ENCODE data around the gene RCN2.

Gene RCN2

GRCh38 chr15:76983590-76984375 lies 52.2 kb downstream of the RCN2 start:
- Histone ChIP-seq H3K4me3 (ENCODE audit: low read length in 2 of 2) (no peak overlapping the region), H3K4me1 (ENCODE audit: control insufficient read depth in 2 of 2, insufficient read depth in 2 of 2, low read length in 2 of 2) (no peaks in the 10 kb centered on the region), H3K9me3 (ENCODE audit: control insufficient read depth in 2 of 2, low read length in 2 of 2) (no peaks in the 10 kb centered on the region), H3K27ac (ENCODE audit: low read depth in 2 of 2, low read length in 2 of 2) (peak overlapping the region in 1 of 2 donors; percentile 21), H3K27me3 (ENCODE audit: control insufficient read depth in 2 of 2, insufficient read depth in 2 of 2, low read length in 2 of 2) (no peaks in the 10 kb centered on the region), H3K36me3 (ENCODE audit: control insufficient read depth in 2 of 2, insufficient read depth in 2 of 2, low read length in 2 of 2) (no peaks in the 10 kb centered on the region), H3K9ac (ENCODE audit: low read depth in 1 of 2, low read length in 2 of 2) (no peak overlapping the region)

GRCh38 chr15:76986743-76987142 lies 55.2 kb downstream of the RCN2 start:
- Histone ChIP-seq H3K4me1 (ENCODE audit: control insufficient read depth in 2 of 2, insufficient read depth in 2 of 2, low read length in 2 of 2) (no peaks in the 10 kb centered on the region), H3K27ac (ENCODE audit: low read depth in 2 of 2, low read length in 2 of 2) (no peak overlapping the region), H3K4me3 (ENCODE audit: low read length in 2 of 2) (no peak overlapping the region), H3K27me3 (ENCODE audit: control insufficient read depth in 2 of 2, insufficient read depth in 2 of 2, low read length in 2 of 2) (no peaks in the 10 kb centered on the region), H3K36me3 (ENCODE audit: control insufficient read depth in 2 of 2, insufficient read depth in 2 of 2, low read length in 2 of 2) (no peaks in the 10 kb centered on the region), H3K9me3 (ENCODE audit: control insufficient read depth in 2 of 2, low read length in 2 of 2) (no peaks in the 10 kb centered on the region), H3K9ac (ENCODE audit: low read depth in 1 of 2, low read length in 2 of 2) (no peak overlapping the region)

- Histone ChIP-seq H3K27me3 (ENCODE audit: control insufficient read depth in 2 of 2, insufficient read depth in 2 of 2, low read length in 2 of 2) (no peaks in the 10 kb centered on the region), H3K9me3 (ENCODE audit: control insufficient read depth in 2 of 2, low read length in 2 of 2) (no peaks in the 10 kb centered on the region), H3K4me3 (ENCODE audit: low read length in 2 of 2) (no peak overlapping the region), H3K36me3 (ENCODE audit: control insufficient read depth in 2 of 2, insufficient read depth in 2 of 2, low read length in 2 of 2) (no peaks in the 10 kb centered on the region), H3K4me1 (ENCODE audit: control insufficient read depth in 2 of 2, insufficient read depth in 2 of 2, low read length in 2 of 2) (no peaks in the 10 kb centered on the region), H3K27ac (ENCODE audit: low read depth in 2 of 2, low read length in 2 of 2) (no peak overlapping the region), H3K9ac (ENCODE audit: low read depth in 1 of 2, low read length in 2 of 2) (no peak overlapping the region)
These were observed 55.7 kb downstream of the RCN2 start for GRCh38 chr15:76987276-76987675.

- Histone ChIP-seq H3K27me3 (ENCODE audit: control insufficient read depth in 2 of 2, insufficient read depth in 2 of 2, low read length in 2 of 2) (no peaks in the 10 kb centered on the region), H3K4me1 (ENCODE audit: control insufficient read depth in 2 of 2, insufficient read depth in 2 of 2, low read length in 2 of 2) (no peaks in the 10 kb centered on the region), H3K4me3 (ENCODE audit: low read length in 2 of 2) (no peak overlapping the region), H3K9ac (ENCODE audit: low read depth in 1 of 2, low read length in 2 of 2) (no peak overlapping the region), H3K27ac (ENCODE audit: low read depth in 2 of 2, low read length in 2 of 2) (peak overlapping the region in 1 of 2 donors; percentile 48), H3K36me3 (ENCODE audit: control insufficient read depth in 2 of 2, insufficient read depth in 2 of 2, low read length in 2 of 2) (no peaks in the 10 kb centered on the region), H3K9me3 (ENCODE audit: control insufficient read depth in 2 of 2, low read length in 2 of 2) (no peaks in the 10 kb centered on the region)
These were observed 56.6 kb downstream of the RCN2 start for GRCh38 chr15:76987896-76988860.

- no peak overlapping the region for H3K9ac ChIP-seq (ENCODE audit: low read depth in 1 of 2, low read length in 2 of 2)
- peaks cover 0 to 3% of the 10 kb centered on the region in 2 donors for H3K4me1 ChIP-seq (ENCODE audit: control insufficient read depth in 2 of 2, insufficient read depth in 2 of 2, low read length in 2 of 2)
- peak overlapping the region in 1 of 2 donors; percentile 48 for H3K27ac ChIP-seq (ENCODE audit: low read depth in 2 of 2, low read length in 2 of 2)
These were observed 57.6 kb downstream of the RCN2 start for GRCh38 chr15:76988867-76989780.

GRCh38 chr15:76991048-76991447 lies 59.5 kb downstream of the RCN2 start:
- Histone ChIP-seq H3K9me3 (ENCODE audit: control insufficient read depth in 2 of 2, low read length in 2 of 2) (no peaks in the 10 kb centered on the region), H3K27ac (ENCODE audit: low read depth in 2 of 2, low read length in 2 of 2) (no peak overlapping the region), H3K4me1 (ENCODE audit: control insufficient read depth in 2 of 2, insufficient read depth in 2 of 2, low read length in 2 of 2) (peaks cover 4 to 5% of the 10 kb centered on the region in 2 donors), H3K27me3 (ENCODE audit: control insufficient read depth in 2 of 2, insufficient read depth in 2 of 2, low read length in 2 of 2) (no peaks in the 10 kb centered on the region), H3K36me3 (ENCODE audit: control insufficient read depth in 2 of 2, insufficient read depth in 2 of 2, low read length in 2 of 2) (no peaks in the 10 kb centered on the region), H3K9ac (ENCODE audit: low read depth in 1 of 2, low read length in 2 of 2) (no peak overlapping the region), H3K4me3 (ENCODE audit: low read length in 2 of 2) (no peak overlapping the region)

More at GRCh38 chr15:76988867-76989780, 57.6 kb downstream of the RCN2 start:
- no peak overlapping the region for H3K4me3 ChIP-seq (ENCODE audit: low read length in 2 of 2)
- no peaks in the 10 kb centered on the region for H3K9me3 ChIP-seq (ENCODE audit: control insufficient read depth in 2 of 2, low read length in 2 of 2)
- H3K27me3 ChIP-seq (ENCODE audit: control insufficient read depth in 2 of 2, insufficient read depth in 2 of 2, low read length in 2 of 2): no peaks in the 10 kb centered on the region
- H3K36me3 ChIP-seq (ENCODE audit: control insufficient read depth in 2 of 2, insufficient read depth in 2 of 2, low read length in 2 of 2): no peaks in the 10 kb centered on the region

- Histone ChIP-seq H3K4me1 (ENCODE audit: control insufficient read depth in 2 of 2, insufficient read depth in 2 of 2, low read length in 2 of 2) (peaks cover 9% of the 10 kb centered on the region in 2 donors), H3K9ac (ENCODE audit: low read depth in 1 of 2, low read length in 2 of 2) (no peak overlapping the region), H3K27me3 (ENCODE audit: control insufficient read depth in 2 of 2, insufficient read depth in 2 of 2, low read length in 2 of 2) (no peaks in the 10 kb centered on the region), H3K36me3 (ENCODE audit: control insufficient read depth in 2 of 2, insufficient read depth in 2 of 2, low read length in 2 of 2) (no peaks in the 10 kb centered on the region), H3K9me3 (ENCODE audit: control insufficient read depth in 2 of 2, low read length in 2 of 2) (no peaks in the 10 kb centered on the region), H3K27ac (ENCODE audit: low read depth in 2 of 2, low read length in 2 of 2) (no peak overlapping the region), H3K4me3 (ENCODE audit: low read length in 2 of 2) (no peak overlapping the region)
These were observed 60.4 kb downstream of the RCN2 start for GRCh38 chr15:76991741-76992645.

GRCh38 chr15:76993114-76993725 lies 61.7 kb downstream of the RCN2 start:
- no peak overlapping the region for H3K27ac ChIP-seq (ENCODE audit: low read depth in 2 of 2, low read length in 2 of 2)
- no peaks in the 10 kb centered on the region for H3K27me3 ChIP-seq (ENCODE audit: control insufficient read depth in 2 of 2, insufficient read depth in 2 of 2, low read length in 2 of 2)
- no peaks in the 10 kb centered on the region for H3K36me3 ChIP-seq (ENCODE audit: control insufficient read depth in 2 of 2, insufficient read depth in 2 of 2, low read length in 2 of 2)
- H3K9me3 ChIP-seq (ENCODE audit: control insufficient read depth in 2 of 2, low read length in 2 of 2): no peaks in the 10 kb centered on the region
- peaks cover 9% of the 10 kb centered on the region in 2 donors for H3K4me1 ChIP-seq (ENCODE audit: control insufficient read depth in 2 of 2, insufficient read depth in 2 of 2, low read length in 2 of 2)
- H3K9ac ChIP-seq (ENCODE audit: low read depth in 1 of 2, low read length in 2 of 2): no peak overlapping the region
- H3K4me3 ChIP-seq (ENCODE audit: low read length in 2 of 2): no peak overlapping the region
